Stimulated activated CD8-positive, alpha-beta memory T cell treated with anti-CD3 and anti-CD28 coated beads, Interleukin-12 subunit alpha, Interleukin-12 subunit beta, amount 100 ng/mL, for 24 hours (primary cell): ENCODE measurements around the gene MMP7.
"Not testable (repeated sequence)": the region's sequence is repeated elsewhere in the genome, so short reads cannot be mapped to it uniquely, and the experiment has no call there.

Source experiments
- DNase-seq: peaks from one replicate; pipeline ENCODE4 v3.0.0-alpha.2; 2020; ENCODE audit errors: extremely low read depth

The MMP7 gene

DNA sequence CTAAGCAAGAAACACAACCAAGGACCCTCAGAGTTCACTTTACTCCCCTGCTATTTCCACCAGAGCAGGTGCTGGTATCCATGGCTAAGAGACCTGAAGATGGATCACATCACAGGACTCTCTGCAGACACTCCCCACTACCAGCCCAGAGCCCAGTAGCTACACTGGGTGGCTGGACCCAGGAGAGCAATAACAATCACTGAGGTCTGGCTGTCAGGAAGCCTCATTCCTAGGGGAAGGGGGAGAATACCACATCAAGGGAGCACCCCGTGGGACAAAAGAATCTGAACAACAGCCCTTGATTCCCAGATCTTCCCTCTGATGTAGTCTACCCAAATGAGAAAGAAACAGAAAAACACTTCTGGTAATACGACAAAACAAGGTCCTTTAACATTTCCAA lies 9.0 kb upstream of the MMP7 start:
- DNase-seq: no peak

DNA sequence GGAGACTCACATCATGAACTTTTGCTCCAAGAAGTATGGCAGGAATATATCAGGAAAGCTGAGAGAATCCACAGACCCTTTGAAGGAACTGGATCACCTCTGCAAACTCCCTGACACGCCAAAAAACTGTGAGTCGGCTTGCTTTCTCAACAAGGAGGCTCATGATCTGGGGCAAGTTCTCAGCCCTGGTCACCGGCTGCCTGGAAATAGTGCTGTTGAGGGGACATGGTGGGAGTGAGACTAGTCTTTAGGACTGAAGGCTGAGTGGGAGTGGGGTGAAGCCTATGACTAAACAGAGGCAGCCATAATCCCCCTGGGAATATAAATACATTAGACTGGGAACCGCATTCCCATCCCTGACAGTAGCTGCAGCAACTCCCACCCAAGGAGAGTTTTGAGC lies 8.4 kb upstream of the MMP7 start:
- DNase-seq: no peak

DNA sequence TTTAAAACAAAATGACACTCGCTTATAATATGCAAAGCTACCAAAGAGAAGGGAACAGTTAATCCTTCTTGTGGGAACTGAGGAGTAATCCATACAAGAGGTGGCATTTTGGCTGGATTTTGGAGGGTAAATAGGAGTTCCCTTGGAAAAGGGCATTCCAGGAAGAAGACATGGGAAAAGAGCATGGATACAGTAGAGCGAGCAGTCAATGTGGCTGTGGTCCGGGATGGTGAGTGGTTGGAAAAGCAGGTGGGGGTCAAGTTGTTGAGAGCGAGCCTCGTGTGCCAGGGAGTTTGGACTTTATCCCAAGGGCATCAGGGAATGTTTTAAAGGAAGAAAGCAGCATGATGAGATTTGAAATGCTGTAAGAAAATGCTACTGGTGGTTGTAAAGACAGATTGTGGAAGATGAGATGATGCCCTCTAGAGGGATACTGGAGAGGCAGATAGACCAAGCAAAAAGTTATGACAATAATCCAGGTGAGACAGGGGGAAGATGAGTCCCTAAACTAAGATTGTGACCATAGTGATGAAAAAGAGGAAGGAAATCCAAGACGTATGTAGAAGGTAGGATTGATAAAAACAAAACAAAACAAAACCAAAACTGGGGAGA lies 3.8 kb upstream of the MMP7 start:
- no peak for DNase-seq

DNA sequence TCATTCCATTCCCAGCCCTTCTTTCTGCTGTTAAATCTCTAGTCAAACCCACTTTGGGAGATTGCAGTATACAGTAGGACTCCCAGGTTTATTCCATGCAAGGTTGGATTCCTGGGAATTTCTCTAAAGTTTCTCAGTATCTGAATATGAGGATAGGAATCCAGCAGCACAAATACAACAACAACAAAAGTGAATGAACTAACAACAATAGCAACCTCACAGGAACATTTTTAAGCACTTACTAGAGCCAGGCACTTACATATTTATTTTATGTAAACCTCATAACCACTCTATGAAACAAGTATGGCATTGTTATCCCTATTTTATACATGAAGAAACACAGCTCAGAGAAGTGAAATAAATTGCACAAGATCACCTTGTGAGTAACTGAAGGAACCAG lies 1.9 kb downstream of the MMP7 start:
- no peak for DNase-seq

DNA sequence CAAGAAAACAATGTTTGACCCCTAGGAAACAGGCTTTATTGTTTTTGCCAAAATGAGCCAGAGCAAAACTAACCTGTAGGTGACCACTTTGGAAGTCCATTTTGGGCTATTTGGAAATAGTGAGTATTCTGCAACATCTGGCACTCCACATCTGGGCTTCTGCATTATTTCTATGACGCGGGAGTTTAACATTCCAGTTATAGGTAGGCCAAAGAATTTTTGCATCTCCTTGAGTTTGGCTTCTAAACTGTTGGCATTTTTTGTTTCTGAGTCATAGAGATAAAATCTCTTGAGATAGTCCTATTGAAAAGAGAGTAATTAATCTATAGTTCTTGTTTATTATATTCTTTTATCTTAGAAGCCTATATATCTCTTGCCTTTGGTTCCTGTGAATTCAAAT lies 2.9 kb downstream of the MMP7 start:
- DNase-seq: no peak

DNA sequence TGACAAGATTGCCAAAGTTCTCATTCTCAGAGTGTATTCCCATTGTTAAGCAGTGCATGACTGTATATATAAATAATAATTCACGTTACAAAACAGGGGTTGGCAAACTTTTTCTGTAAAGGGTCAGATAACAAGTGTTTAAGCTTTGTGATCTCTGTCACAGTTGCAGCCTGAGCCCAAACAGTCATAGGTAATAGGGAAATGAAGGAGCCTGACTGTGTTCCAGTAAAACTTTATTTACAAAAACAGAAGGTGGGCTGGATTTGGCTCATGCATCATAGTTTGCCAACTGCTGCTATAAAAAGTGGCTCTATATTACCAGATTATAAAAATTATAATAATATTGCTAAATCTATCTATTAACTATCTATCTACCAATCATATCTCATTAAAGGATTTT lies 3.5 kb downstream of the MMP7 start:
- DNase-seq: no peak

DNA sequence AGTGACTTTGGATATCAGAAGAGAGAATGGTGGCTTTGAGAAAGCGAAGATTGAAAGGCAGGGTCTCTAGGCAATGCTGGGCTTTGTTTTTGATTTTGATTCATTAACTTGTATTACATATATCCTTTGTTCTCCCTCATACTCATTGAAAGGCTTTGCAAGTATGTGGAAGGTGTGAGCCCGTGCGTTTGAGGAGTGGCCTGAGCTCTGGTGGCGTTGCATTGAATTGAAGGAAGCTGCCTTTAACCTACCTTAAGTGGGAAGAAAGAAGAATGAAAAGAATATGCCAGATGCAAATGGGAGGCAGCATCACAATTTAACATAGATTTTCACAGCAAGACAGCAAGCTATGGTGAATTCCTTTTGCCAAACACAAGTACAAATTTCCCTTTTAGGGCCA lies 6.7 kb downstream of the MMP7 start:
- no peak for DNase-seq

DNA sequence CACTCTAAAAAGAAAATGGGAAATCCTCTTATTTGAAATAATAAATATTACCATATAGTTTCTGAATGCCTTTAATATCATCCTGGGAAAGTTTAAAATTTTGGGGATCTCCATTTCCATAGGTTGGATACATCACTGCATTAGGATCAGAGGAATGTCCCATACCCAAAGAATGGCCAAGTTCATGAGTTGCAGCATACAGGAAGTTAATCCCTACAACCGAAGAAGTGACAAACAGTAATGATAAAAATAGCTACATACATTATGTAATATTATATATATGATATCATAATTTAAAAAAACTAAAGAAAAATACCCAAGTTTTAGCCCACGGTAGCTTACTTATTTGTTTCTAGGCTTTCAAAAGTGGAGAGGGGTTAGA lies 7.4 kb downstream of the MMP7 start:
- no peak for DNase-seq

DNA sequence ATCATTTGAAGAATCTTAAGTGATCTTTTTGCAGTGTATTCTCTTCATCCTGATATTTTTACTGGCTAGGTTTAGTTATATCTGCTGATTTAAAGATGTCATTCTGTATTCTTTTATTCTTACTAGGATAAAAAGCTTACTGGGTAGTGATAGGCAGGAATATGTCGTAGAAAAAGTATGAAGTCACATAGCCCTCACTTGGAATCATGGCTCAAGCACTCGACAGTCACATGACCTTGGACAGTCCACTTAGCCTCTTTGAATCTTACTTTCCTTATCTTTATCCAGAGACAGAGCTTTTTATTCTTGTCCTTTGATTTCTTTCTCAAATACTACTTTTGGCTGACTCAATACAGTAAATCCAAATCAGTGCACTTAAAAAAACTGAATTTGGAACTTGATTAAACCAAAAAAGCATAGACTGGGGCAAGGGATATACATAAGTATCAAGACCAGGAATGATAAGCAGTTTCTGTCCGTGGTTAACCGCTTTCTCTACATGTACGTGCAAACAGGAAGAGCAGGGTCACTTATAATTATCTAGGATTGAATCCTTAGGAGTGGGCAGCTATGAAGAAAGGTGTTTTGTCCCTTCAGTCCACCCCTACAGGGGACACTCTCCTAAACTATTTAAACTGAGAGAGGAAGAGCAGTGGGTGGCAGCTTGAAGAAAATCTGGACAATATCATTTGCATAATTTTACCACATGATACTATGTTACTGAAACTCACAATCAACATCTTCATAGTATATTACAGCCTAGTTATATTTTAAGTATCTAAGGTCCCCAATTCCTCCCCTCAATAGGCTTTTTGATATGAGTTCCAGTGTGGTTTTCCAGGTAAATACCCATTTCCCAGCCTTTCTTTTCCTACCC lies 8.0 kb downstream of the MMP7 start:
- DNase-seq: no peak

DNA sequence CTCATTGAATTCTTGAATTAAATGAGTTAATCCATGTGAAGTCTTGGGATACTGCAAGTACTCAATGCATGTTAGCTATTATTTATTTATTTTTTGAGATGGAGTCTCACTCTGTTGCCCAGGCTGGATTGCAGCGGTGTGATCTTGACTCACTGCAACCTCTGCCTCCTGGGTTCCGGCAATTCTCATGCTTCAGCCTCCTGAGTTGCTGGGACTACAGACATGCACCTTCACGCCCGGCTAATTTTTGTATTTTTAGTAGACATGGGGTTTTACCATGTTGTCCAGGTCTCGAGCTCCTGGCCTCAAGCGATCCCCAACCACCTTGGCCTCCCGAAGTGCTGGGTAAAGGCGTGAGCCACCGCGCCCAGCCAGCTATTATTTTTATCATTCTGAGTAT lies 9.4 kb downstream of the MMP7 start:
- DNase-seq: no peak

DNA sequence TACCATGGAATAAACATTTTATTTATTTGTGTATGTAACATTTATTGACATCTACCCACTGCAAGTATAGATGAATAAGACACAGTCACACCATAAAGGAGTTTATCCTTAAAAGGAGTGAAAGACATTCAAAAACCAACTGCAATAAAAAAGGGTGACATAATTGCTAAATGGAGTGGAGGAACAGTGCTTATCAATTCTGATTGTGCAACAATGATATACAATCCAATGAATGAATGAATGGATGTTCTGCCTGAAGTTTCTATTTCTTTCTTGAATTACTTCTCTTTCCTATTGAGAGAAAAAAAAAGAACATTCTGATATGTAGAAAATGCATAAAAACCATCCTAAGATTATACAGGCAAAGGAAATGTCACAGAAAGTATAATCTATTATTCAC lies 10.0 kb downstream of the MMP7 start:
- DNase-seq: no peak

DNA sequence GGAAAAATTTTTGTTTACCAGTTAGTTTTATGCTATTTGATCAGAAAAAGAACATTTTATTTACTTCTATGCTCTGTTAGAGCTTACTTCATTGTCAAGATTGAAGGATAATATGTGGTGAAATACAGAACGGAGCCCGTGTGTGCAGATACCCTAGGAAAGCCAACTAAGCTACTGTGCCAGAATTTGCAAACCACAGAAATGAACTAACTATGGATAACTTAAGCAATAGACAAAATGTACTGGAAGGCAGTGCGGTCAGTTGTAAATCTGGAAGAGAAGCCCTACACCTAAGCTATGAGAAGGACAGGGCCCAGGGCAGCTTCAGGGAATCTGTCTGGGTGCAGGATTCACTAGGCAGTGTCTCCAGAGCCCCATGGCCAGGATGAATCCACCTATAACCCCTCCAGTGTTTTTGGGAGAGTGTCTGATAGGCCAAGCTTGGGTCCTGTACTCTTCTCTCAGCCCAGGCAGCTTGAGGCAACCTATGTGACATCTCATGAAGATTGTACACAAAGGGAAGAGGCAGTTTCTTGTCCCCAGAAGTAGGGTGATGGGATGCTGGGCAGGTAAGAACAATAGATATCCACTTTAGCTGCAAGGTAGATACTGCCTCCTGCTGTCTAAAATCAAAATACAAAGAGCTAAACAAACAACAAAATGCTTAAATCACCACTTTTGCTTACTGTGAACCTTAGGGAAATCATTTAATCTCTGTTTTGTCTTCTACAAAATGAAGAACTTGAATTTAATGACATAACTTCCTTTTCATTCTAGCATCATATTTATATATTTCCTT lies 12.1 kb downstream of the MMP7 start:
- DNase-seq: no peak

DNA sequence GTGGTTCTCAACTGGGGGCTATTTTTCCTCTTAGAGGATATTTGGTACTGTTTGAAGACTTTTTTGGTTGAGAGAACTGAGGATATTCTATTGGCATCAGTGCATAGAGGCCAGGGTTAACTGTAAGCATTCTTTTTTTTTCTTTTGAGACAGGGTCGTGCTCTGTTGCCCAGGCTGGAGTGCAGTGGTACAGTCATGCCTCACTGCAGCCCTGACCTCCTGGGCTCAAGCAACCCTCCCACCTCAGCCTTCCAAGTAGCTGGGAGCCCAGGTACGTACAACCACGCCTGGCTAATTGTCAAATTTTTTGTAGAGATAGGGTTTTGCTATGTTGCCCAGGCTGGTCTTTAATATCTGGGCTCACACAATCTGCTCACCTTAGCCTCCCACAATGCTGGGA lies 12.9 kb downstream of the MMP7 start:
- DNase-seq: no peak

DNA sequence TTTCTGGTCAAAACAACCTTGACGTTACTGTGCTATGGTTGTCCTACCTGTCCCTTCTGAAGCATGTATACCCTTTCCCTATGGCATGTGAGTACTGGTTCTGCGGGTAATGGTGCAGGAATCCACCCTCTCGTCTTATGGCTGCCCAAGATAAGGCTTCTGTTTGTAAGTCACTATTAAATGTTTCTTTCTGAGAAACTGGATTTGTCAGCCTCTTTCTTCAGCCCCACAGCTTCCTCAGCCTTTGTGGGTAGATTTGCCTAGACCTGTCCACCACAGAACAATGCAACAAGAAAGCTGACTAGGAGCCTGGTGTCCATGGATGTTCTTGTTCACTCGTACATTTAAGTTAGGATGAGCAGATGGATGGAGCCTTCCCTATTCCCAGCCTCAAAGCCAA lies 14.4 kb downstream of the MMP7 start:
- DNase-seq: no peak

DNA sequence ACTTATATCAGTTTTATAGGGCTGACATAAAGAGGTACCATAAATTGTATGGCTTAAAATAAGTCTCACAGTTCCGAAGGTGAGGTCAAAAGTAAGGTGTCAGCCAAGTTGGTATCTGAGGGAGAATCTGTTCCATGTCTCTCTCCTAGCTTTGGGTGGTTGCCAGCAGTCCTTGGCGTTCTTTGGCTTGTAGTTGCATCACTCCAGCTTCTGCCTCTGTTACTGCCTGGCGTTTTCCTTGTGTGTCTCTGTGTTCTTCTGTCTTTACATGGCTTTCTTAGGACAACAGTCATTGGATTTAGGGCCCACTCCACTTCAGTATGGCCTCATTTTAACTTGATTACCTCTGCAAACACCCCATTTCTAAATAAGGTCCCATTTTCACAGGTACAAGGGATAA lies 16.7 kb downstream of the MMP7 start:
- no peak for DNase-seq

DNA sequence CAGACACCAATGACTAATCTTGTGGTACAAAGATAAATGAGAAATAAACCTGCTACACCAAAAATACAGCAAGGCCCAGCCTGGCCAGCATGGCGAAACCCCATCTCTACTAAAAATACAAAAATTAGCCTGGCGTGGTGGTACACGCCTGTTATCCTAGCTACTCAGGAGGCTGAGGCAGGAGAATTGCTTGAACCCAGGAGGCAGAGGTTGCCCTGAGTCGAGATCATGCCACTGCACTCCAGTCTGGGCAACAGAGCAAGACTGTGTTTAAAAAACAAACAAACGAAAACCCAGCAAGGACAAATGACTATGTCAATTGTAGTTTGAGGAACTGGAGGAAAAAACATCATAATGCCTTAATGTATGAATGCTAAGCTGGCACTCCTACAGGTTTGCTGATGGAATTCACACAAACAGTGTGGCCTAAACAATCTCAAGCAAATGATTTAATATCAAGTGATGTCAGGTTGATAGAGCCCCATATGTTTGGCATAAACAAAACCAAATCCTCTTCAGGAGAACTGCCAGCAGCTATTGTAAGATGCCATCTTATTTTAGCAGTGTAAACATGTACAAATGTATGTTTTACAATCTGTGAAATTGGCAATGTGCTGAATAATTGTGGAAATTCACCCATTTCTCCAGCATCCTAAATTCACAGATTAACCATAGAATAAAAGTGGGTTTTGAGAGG lies 20.0 kb downstream of the MMP7 start:
- no peak for DNase-seq

DNA sequence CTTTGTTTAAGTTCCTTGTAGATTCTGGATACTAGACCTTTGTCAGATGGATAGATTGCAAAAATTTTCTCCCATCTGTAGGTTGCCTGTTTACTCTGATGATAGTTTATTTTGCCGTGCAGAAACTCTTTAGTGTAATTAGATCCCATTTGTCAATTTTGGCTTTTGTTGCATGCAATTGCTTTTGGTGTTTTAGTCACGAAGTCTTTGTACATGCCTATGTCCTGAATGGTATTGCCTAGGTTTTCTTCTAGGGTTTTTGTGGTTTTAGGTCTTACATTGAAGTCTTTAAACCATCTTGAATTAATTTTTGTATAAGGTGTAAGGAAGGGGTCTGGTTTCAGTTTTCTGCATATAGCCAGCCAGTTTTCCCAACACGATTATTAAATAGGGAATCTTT lies 27.7 kb downstream of the MMP7 start:
- not testable (repeated sequence) for DNase-seq

DNA sequence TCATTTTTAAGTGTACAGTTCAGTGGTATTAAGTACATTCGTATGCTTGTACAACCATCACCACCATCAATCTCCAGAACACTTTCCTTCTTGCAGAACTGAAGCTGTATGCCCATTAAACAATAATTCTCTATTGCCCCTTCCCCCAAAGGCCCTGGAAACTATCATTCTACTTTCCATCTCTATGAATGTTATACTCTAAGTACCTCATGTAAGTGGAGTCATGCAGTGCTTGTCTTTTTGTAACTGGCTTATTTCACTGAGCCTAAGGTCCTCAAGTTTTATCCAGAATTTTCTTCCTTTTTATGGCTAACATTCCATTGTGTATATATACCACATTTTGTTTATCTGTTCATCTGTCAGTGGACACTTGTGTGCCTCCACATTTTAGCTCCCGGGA lies 29.7 kb downstream of the MMP7 start:
- no peak for DNase-seq

DNA sequence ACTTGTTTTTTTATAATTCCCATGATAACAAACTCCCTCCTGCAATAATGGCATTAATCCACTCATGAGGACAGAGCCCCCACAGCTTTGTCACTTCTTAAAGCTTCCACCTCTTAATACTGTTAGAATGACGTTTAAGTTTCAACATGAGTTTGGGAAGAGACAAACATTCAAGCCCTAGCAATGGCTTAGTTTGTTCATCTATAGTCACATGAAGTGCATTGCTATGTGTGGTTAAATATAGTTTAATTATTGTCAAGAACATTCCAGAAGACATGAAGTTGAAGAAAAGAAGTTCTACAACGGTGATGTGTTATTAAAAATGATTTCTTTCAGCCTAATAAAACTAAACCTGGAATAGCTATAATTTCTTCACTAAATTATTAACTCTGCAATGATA lies 30.6 kb downstream of the MMP7 start:
- DNase-seq: no peak

DNA sequence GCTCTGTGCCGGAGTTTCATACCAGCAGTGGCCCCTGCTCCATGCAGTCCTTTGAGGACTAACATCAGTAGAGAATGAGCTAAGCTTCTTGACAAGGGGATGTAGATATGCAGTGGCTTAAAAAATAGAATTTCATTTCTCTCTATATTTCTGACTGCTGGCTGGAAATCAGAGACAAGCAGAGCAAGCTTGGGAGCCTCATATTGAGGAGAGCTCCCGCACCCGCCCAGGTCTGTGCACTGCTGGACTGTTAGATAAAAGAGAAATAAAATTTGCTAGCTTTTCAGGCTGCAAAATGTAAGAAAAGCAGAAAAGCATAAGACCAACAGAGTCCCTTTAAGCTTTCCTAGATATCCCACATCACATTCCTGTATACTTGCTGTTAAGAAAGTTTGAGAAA lies 31.4 kb downstream of the MMP7 start:
- DNase-seq: no peak

DNA sequence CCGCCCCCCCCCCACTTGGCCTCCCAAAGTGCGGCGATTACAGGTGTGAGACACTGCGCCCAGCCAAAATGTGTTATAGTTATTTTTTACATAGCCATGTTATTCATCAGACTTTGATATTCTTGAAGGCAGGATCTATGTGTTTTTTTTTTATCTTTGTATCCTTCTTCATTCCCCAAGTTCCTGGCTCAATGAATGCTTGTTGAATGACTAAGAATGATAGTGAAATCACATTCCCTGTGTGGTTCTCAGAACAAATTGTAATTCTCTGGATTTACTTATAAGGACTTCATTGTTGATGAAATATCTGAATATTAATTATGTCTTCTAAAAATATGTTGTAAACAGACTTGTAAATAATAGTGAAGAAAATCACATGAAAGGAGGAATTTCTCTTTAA lies 33.5 kb downstream of the MMP7 start:
- DNase-seq: no peak
